ENCODE measurements around the gene ZNF331. TPM values are rescaled to one million over a fixed set of nuclear protein-coding genes. Genes with fewer than 3 reads are reported as not detected.
"Not testable (repeated sequence)": the region's sequence is repeated elsewhere in the genome, so short reads cannot be mapped to it uniquely, and the experiment has no call there.

ZNF331 gene
- total RNA-seq, 4 donors from 2014 or later = 17.6 to 28.0 (median 24.0) TPM

DNA sequence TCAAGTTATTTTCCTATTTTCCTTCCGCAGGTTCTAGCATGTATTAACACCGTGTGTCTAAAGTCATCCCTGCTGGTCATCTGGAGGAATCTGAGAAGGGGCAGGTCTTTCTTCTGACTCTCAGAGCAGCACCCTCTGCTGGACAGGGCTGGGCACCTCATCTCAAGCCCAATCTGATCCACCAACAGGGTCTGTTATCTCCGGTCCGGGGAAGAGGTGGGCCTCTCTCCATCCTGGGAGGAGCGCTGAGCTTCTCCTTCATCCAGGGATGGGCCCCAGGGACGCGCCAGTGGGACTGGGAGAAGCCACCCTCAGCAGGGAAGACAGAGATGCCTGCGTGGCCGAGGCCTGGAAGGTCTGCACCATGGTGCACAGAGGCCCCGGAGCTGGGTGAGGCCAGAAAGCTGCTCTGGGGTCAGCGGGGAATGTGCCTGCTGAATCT, 26.0 kb upstream of the ZNF331 start:
- peak in 1 of 2 donors; percentile 87 for DNase-seq (ENCODE audit: low spot score in 2 of 2)
- intact Hi-C loops (cut with DNase I; ENCODE audit: low total_unique reads) = no loop called here
- WGBS, 2 donors = 31 to 42% methylated on average over 11 of the region's 11 CpGs
- TF ChIP-seq, protein P1, sequence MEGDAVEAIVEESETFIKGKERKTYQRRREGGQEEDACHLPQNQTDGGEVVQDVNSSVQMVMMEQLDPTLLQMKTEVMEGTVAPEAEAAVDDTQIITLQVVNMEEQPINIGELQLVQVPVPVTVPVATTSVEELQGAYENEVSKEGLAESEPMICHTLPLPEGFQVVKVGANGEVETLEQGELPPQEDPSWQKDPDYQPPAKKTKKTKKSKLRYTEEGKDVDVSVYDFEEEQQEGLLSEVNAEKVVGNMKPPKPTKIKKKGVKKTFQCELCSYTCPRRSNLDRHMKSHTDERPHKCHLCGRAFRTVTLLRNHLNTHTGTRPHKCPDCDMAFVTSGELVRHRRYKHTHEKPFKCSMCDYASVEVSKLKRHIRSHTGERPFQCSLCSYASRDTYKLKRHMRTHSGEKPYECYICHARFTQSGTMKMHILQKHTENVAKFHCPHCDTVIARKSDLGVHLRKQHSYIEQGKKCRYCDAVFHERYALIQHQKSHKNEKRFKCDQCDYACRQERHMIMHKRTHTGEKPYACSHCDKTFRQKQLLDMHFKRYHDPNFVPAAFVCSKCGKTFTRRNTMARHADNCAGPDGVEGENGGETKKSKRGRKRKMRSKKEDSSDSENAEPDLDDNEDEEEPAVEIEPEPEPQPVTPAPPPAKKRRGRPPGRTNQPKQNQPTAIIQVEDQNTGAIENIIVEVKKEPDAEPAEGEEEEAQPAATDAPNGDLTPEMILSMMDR (IDR thresholded peaks at IDR 0.05) = no peak
- TF ChIP-seq POLR2A (IDR thresholded peaks at IDR 0.05) = no peak
- no peak overlapping the region for H3K4me3 ChIP-seq (ENCODE audit: low read depth, poor library complexity, severe bottlenecking)

- intact Hi-C loops (cut with DNase I; ENCODE audit: low total_unique reads); H3K4me3 ChIP-seq (ENCODE audit: low read depth, poor library complexity, severe bottlenecking); DNase-seq (ENCODE audit: low spot score in 2 of 2): not testable (repeated sequence)
- 94 to 96% methylated on average over 3 of the region's 3 CpGs for WGBS, 2 donors
Observed at GRCh38 chr19:53515047-53515446, 22.9 kb upstream of the ZNF331 start.

DNA sequence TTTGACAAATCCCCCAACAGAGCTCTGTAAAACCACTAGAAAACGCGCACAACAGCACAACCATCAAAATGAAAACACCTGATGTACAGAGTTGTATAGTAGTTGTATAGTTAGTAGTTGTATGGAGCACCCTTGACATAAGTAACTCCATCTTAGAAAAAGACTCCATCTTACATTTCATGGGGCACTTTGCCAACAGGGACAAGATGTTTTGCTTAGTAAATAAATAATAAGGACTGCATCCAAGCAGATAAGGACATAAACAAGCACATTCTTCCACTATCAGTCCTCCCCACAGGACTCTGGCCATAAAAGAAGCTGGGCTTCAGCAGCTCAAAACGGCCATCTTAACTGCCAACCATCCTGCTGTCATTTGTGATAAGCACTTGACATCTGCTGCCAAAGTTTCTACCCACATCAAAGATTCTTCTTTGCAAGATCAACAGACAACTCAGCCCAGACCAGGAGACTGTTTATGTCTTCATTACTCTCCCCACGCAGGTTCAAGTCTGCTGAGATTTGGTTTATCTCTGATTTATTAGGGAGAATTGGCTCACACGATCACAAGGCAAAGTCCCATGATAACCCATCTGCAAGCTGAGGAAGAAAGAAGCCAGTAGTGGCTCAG, 20.7 kb upstream of the ZNF331 start:
- intact Hi-C loops (cut with DNase I; ENCODE audit: low total_unique reads) = no loop called here
- H3K4me3 ChIP-seq (ENCODE audit: low read depth, poor library complexity, severe bottlenecking) = no peak overlapping the region
- no peak for DNase-seq (ENCODE audit: low spot score in 2 of 2)
- TF ChIP-seq POLR2A (IDR thresholded peaks at IDR 0.05) = no peak
- TF ChIP-seq, protein P1 (IDR thresholded peaks at IDR 0.05) = no peak
- 74 to 80% methylated on average over 5 of the region's 5 CpGs for WGBS, 2 donors

GRCh38 chr19:53518121-53518520, 19.8 kb upstream of the ZNF331 start:
- DNase-seq (ENCODE audit: low spot score in 2 of 2) = peak in 1 of 2 donors; percentile 21
- WGBS, 2 donors = 85 to 87% methylated on average over 4 of the region's 4 CpGs
- intact Hi-C loops (cut with DNase I; ENCODE audit: low total_unique reads) = no loop called here
- TF ChIP-seq, protein P1 (IDR thresholded peaks at IDR 0.05) = no peak
- no peak for TF ChIP-seq POLR2A (IDR thresholded peaks at IDR 0.05)
- no peak overlapping the region for H3K4me3 ChIP-seq (ENCODE audit: low read depth, poor library complexity, severe bottlenecking)

- peak in 1 of 2 donors; percentile 48 for DNase-seq (ENCODE audit: low spot score in 2 of 2)
- TF ChIP-seq, protein P1 (IDR thresholded peaks at IDR 0.05) = no peak
- no peak for TF ChIP-seq POLR2A (IDR thresholded peaks at IDR 0.05)
- intact Hi-C loops (cut with DNase I; ENCODE audit: low total_unique reads) = no loop called here
- H3K4me3 ChIP-seq (ENCODE audit: low read depth, poor library complexity, severe bottlenecking) = no peak overlapping the region
- WGBS, 2 donors = 50 to 58% methylated on average over 1 of the region's 1 CpG
Observed at GRCh38 chr19:53518716-53519115, 19.2 kb upstream of the ZNF331 start.

DNA sequence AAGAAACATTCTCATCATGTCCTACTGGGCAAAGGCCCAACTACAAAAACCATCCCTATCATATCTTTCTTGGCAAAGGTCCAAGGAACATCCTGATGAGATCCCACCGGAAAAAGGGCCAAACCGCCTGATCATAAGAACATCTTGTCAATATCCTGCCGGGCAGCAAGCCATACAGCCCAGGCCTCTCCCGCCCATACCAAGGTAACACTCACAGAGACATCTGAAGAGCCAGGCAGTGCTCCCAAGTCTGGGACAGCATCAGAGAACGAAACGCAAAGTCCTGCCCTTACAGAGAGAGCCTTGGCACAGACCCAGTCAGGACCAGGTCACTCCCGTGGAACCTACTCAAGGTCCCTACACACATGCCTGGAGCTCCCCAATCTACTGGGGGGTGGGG, 18.5 kb upstream of the ZNF331 start:
- no peak for TF ChIP-seq POLR2A (IDR thresholded peaks at IDR 0.05)
- TF ChIP-seq, protein P1 (IDR thresholded peaks at IDR 0.05) = no peak
- 70 to 76% methylated on average over 5 to 7 of the region's 7 CpGs for WGBS, 2 donors
- no peak overlapping the region for H3K4me3 ChIP-seq (ENCODE audit: low read depth, poor library complexity, severe bottlenecking)
- intact Hi-C loops (cut with DNase I; ENCODE audit: low total_unique reads) = no loop called here
- DNase-seq (ENCODE audit: low spot score in 2 of 2) = peak in 1 of 2 donors; percentile 75

Data from lower leg skin (tissue), 4 donors.